Measurements from ENCODE around the gene UGT2A1.

The UGT2A1 gene

GRCh38 chr4:69546134-69546765 lies 106.8 kb downstream of the UGT2A1 start:
- no peak overlapping the region for H3K9ac ChIP-seq (ENCODE audit: low read depth in 1 of 2, low read length in 2 of 2)
- no peaks in the 10 kb centered on the region for H3K36me3 ChIP-seq (ENCODE audit: control insufficient read depth in 1 of 2, insufficient read depth in 2 of 2, low read length in 2 of 2)
- H3K4me1 ChIP-seq (ENCODE audit: control insufficient read depth in 1 of 2, insufficient read depth in 2 of 2, low read length in 2 of 2): no peaks in the 10 kb centered on the region
- H3K9me3 ChIP-seq (ENCODE audit: control insufficient read depth in 1 of 2, low read length in 2 of 2): no peaks in the 10 kb centered on the region
- no peaks in the 10 kb centered on the region for H3K27me3 ChIP-seq (ENCODE audit: control insufficient read depth in 1 of 2, insufficient read depth in 2 of 2, low read length in 2 of 2)
- no peak overlapping the region for H3K27ac ChIP-seq (ENCODE audit: low read depth, low read length)
- H3K4me3 ChIP-seq (ENCODE audit: low read depth in 1 of 2, low read length in 2 of 2): no peak overlapping the region
